K562 (cell line): ENCODE results near the gene TAOK2. TPM values are rescaled to one million over a fixed set of nuclear protein-coding genes. Genes with fewer than 3 reads are reported as not detected.

Experiments used
- ATAC-seq: fragments of 200-7000 bp; cut with Tn5 transposase; 3 replicates; pipeline ENCODE4 v1.9.1; 2020; ENCODE audit warnings: moderate library complexity
- BruUV-seq: library from RNA; stranded (reverse); fragments of 400-500 nt; replicated peaks from 2 replicates; lab custom pipeline; 2021; lab: Mats Ljungman, UMichigan
- CTCF ChIA-PET: fragments of 300-600 bp; formaldehyde crosslinking; extraction: SDS; loops from one replicate; lab custom pipeline; 2021; ENCODE audit warnings: low intra/inter-chr PET ratio; lab: Yijun Ruan, JAX
- POLR2A ChIA-PET: fragments of 300-600, 350-650 bp; sonication (Branson Sonifier 250); formaldehyde crosslinking; extraction: SDS; loops from one replicate; lab custom pipeline; 2021; ENCODE audit warnings: antibody characterized with exemption, inconsistent platforms; lab: Yijun Ruan, JAX
- DNase-seq, 4 experiments: peaks; one replicate each; pipeline versions ENCODE4 v3.0.0 to v3.0.0-alpha.2; 2011 to 2018; ENCODE audit warnings: low spot score in 3 of 4, mixed read lengths in 3 of 4; ENCODE audit errors: extremely low read depth in 1 of 4
- FAIRE-seq: peaks from 2 replicates; lab custom pipeline; 2011; peaks lifted over from hg19 to GRCh38; lab: Jason Lieb, UNC
- H2AFZ ChIP-seq: 2 replicates; pipeline ENCODE4 v1.6.0; 2011; ENCODE audit warnings: low read depth, low read length, control low read depth, inconsistent platforms
- H3K27ac ChIP-seq: fragments of 200-600 bp; 3 replicates; pipeline ENCODE4 v1.8.0; 2011; ENCODE audit warnings: low read depth, mild to moderate bottlenecking, control low read depth, inconsistent platforms, low read length, moderate library complexity, mixed read lengths; ENCODE audit errors: extremely low read depth
- H3K27me3 ChIP-seq, 2 experiments: fragments of 300-600 bp in 1 of 2; 2 replicates in 1 of 2; 3 replicates in 1 of 2; pipeline versions ENCODE4 v1.6.0 to v1.8.0; 2011; ENCODE audit warnings: inconsistent platforms in 2 of 2, low read length in 2 of 2, mild to moderate bottlenecking in 1 of 2, mixed read lengths in 1 of 2, moderate library complexity in 1 of 2; ENCODE audit not compliant: control insufficient read depth in 2 of 2, insufficient read depth in 2 of 2
- H3K36me3 ChIP-seq: fragments of 300-600 bp; 3 replicates; pipeline ENCODE4 v1.8.0; 2011; ENCODE audit warnings: mild to moderate bottlenecking, low read length, inconsistent platforms; ENCODE audit not compliant: control insufficient read depth, insufficient read depth
- H3K4me1 ChIP-seq, 2 experiments: fragments of 200-600 bp in 1 of 2; replicated peaks in 1 of 2; 2 replicates in 1 of 2; 3 replicates in 1 of 2; pipeline versions ENCODE4 v1.5.1 to v1.8.0; 2011; ENCODE audit warnings: inconsistent platforms in 2 of 2, low read length in 2 of 2, mild to moderate bottlenecking in 1 of 2, mixed read lengths in 1 of 2, moderate library complexity in 1 of 2; ENCODE audit not compliant: control insufficient read depth in 2 of 2, insufficient read depth in 2 of 2
- H3K4me2 ChIP-seq: 2 replicates; pipeline ENCODE4 v1.6.1; 2011; ENCODE audit warnings: low read length, control low read depth, inconsistent platforms, mixed read lengths; ENCODE audit not compliant: insufficient read depth
- H3K4me3 ChIP-seq: fragments of 200-600 bp; sonication (generic), shearing (Covaris generic); 2 replicates; pipeline ENCODE4 v1.5.1; 2016; ENCODE audit warnings: control low read depth, inconsistent platforms
- H3K79me2 ChIP-seq: fragments of 200-600 bp; 3 replicates; pipeline ENCODE4 v1.8.0; 2011; ENCODE audit warnings: low read length, inconsistent platforms; ENCODE audit not compliant: control insufficient read depth, insufficient read depth
- H3K9ac ChIP-seq, 2 experiments: 2 replicates each; pipeline versions ENCODE4 v1.6.0 to v1.6.1; 2011; ENCODE audit warnings: low read depth in 2 of 2, low read length in 2 of 2, control low read depth in 1 of 2, inconsistent platforms in 1 of 2, mild to moderate bottlenecking in 1 of 2, mixed read lengths in 1 of 2; ENCODE audit not compliant: insufficient read depth in 1 of 2
- H3K9me1 ChIP-seq: one replicate; pipeline ENCODE4 v1.6.0; 2011; ENCODE audit warnings: inconsistent platforms, mild to moderate bottlenecking, low read length, moderate library complexity; ENCODE audit not compliant: control insufficient read depth, insufficient read depth
- H3K9me3 ChIP-seq: replicated peaks from 2 replicates; pipeline ENCODE4 v1.5.1; 2011; ENCODE audit warnings: low read depth, low read length, inconsistent platforms; ENCODE audit not compliant: control insufficient read depth, insufficient read depth
- H4K20me1 ChIP-seq: replicated peaks from 2 replicates; pipeline ENCODE4 v1.6.1; 2011; ENCODE audit warnings: low read length, inconsistent platforms, mixed read lengths; ENCODE audit not compliant: control insufficient read depth, insufficient read depth
- ARNT ChIP-seq, 2 experiments: fragments of 450-650 bp; IDR thresholded peaks; 2 replicates each; pipeline ENCODE4 v1.6.1; 2016; ENCODE audit warnings: mild to moderate bottlenecking in 1 of 2
- CHD2 ChIP-seq: IDR thresholded peaks from 2 replicates; pipeline ENCODE4 v1.6.1; 2011; ENCODE audit warnings: low read depth, low read length
- IRF2 ChIP-seq: sonication (generic); formaldehyde crosslinking; IDR thresholded peaks from 2 replicates; pipeline ENCODE4 v1.8.1; 2022; ENCODE audit warnings: mild to moderate bottlenecking, missing genetic modification reagents
- LARP7 ChIP-seq: fragments of 450-650 bp; IDR thresholded peaks from 2 replicates; pipeline ENCODE4 v1.6.1; 2016
- NCOA4 ChIP-seq: fragments of 450-650 bp; IDR thresholded peaks from 2 replicates; pipeline ENCODE4 v1.6.1; 2018; ENCODE audit warnings: mild to moderate bottlenecking; ENCODE audit not compliant: partially characterized antibody
- PCBP1 ChIP-seq: fragments of 200-400 bp; formaldehyde crosslinking; IDR thresholded peaks from 2 replicates; pipeline ENCODE4 v1.6.1; 2018; ENCODE audit warnings: mild to moderate bottlenecking, low read depth, low read length; ENCODE audit not compliant: poor library complexity, severe bottlenecking
- POLR3A ChIP-seq: IDR thresholded peaks from 2 replicates; pipeline ENCODE4 v1.6.1; 2011; ENCODE audit warnings: borderline replicate concordance, mild to moderate bottlenecking, moderate library complexity; ENCODE audit not compliant: insufficient read length, insufficient read depth; ENCODE audit errors: extremely low read depth
- PRMT5 ChIP-seq: sonication (generic); formaldehyde crosslinking; IDR thresholded peaks from 2 replicates; pipeline ENCODE4 v1.5.0; 2020; ENCODE audit warnings: missing genetic modification reagents
- ZNF408 ChIP-seq: fragments of 250-450 bp; sonication (Bioruptor Pico); IDR thresholded peaks from 2 replicates; pipeline ENCODE4 v1.4.0; 2020; ENCODE audit warnings: low read depth, mild to moderate bottlenecking, moderate library complexity
- ZNF507 ChIP-seq: conservative IDR thresholded peaks from 2 replicates; pipeline ENCODE4 v1.6.1; 2017; ENCODE audit warnings: missing genetic modification characterization, missing compliant biosample characterization
- WGBS: fragments of 100-300 bp; shearing (Covaris generic); methylation state at CpG from one replicate; pipeline ENCODE4 v1.1.6; 2016; ENCODE audit warnings: low coverage, mixed read lengths; ENCODE audit not compliant: insufficient coverage; ENCODE audit errors: missing lambda C conversion rate; 5-methylcytosine and 5-hydroxymethylcytosine counted together
- in situ Hi-C: fragments of 300-500 bp; cut with MboI; formaldehyde crosslinking; loops from 4 replicates; pipeline ENCODE4 v1.15.0; 2018; ENCODE audit warnings: inconsistent platforms, mixed read lengths
- intact Hi-C: fragments of 100-400 bp; cut with micrococcal nuclease; formaldehyde crosslinking; loops from 2 replicates; pipeline ENCODE4 v1.14.2; 2022
- polyA plus RNA-seq, 8 experiments: library from polyadenylated mRNA; depleted of rRNA in 4 of 8; stranded (reverse) in 5 of 8; unstranded in 3 of 8; fragments of >200 nt; fragmentation: Nextera tagmentation in 2 of 8; fragmentation: Illumina TruSeq in 1 of 8; extraction: Ambion mirVana in 2 of 8; extraction: Trizol in 1 of 8; gene quantifications; 2 replicates each; pipeline versions ENCODE4 v1.2.1 to v1.2.3, GENCODE V29; 2011 to 2014; ENCODE audit warnings: inconsistent platforms in 1 of 8, missing spikeins in 1 of 8
- total RNA-seq, 7 experiments: library from RNA; depleted of rRNA in 6 of 7; stranded (reverse); fragments of >200 nt in 6 of 7; fragmentation: Illumina TruSeq in 2 of 7; extraction: Trizol in 2 of 7; gene quantifications; 2 replicates each; pipeline versions ENCODE4 v1.2.1 to v1.2.3, GENCODE V29; 2011 to 2021; ENCODE audit warnings: low replicate concordance in 1 of 7
- TF ChIP-seq, protein P1 (sequence below): sonication (generic); formaldehyde crosslinking; IDR thresholded peaks from 2 replicates; pipeline ENCODE4 v1.8.1; 2023; ENCODE audit warnings: mild to moderate bottlenecking, missing genetic modification reagents

TAOK2 gene
- total and polyA plus RNA-seq, 9 of the 15 experiments (the other 6 are each of a cell fraction or from before 2014, with no cell fraction given): 0.10 to 41.8 (median 13.7) TPM

DNA sequence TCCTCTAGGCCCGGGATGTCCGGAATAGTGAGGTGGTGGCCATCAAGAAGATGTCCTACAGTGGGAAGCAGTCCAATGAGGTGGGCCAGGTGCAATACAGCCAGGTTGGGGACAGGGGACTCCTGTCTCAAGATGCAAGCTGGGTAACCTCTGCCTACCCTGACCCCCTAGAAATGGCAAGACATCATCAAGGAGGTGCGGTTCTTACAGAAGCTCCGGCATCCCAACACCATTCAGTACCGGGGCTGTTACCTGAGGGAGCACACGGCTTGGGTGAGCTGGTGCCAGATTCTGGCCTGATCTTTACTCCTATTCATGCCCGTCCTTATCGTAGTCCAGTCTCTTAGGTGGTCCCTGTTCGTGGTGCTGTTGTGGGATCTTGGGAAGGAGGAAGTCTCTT is 4.4 kb downstream of the TAOK2 start (continued):
- no peak for TF ChIP-seq ZNF408 (CRISPR knock-in tag)
- no peak for TF ChIP-seq ARNT (IDR thresholded peaks at IDR 0.05)
- TF ChIP-seq, protein P1, sequence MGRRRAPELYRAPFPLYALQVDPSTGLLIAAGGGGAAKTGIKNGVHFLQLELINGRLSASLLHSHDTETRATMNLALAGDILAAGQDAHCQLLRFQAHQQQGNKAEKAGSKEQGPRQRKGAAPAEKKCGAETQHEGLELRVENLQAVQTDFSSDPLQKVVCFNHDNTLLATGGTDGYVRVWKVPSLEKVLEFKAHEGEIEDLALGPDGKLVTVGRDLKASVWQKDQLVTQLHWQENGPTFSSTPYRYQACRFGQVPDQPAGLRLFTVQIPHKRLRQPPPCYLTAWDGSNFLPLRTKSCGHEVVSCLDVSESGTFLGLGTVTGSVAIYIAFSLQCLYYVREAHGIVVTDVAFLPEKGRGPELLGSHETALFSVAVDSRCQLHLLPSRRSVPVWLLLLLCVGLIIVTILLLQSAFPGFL (CRISPR knock-in tag): no peak

DNA sequence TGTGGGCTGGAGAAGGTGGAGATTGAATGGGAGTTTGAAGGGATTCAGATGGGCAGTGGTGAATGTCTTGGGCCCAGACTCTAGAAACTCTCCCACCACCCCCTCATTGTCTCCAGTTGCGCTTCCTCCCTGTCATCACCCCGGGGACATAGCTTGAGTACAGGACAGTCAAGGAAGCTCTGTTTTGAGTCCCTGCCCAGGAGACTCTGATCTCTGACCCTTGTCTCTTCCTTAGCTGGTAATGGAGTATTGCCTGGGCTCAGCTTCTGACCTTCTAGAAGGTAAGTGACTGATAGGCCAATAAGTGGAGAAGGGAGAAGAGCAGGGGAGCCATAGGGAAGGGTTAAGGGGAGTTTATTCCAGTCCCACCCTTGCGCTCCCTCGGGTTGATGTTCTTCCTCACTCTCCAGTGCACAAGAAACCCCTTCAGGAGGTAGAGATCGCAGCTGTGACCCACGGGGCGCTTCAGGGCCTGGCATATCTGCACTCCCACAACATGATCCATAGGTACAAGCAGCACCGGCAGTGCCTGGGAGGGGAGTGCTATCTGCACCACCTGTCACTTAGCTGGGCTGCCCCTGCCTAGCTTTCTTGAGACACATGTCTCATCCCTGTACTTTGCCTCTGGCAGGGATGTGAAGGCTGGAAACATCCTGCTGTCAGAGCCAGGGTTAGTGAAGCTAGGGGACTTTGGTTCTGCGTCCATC is 5.0 kb downstream of the TAOK2 start:
- Histone ChIP-seq H2AFZ (no peak overlapping the region), H3K9ac (no peak overlapping the region), H3K27me3 (no peaks in the 10 kb centered on the region), H3K4me1 (peaks cover 22 to 25% of the 10 kb centered on the region in 2 experiments; a peak in 4 of 5 replicates), H3K27ac (no peak overlapping the region), H3K79me2 (peaks cover 36% of the 10 kb centered on the region), H4K20me1 (peaks cover 26% of the 10 kb centered on the region), H3K9me3 (no peaks in the 10 kb centered on the region)
- FAIRE-seq (no peak), DNase-seq (no peak), ATAC-seq (no peak)
- BruUV-seq: no TSS peak
- POLR2A ChIA-PET: interaction anchor here (1.0 to 2.4 kb wide), 3 partner anchors 11 to 18 kb away, joined by 3 to 9 read pairs (median 3); partner anchors contain the start of gene HIRIP3
- WGBS: 92% methylated on average over 9 of the region's 9 CpGs
- intact Hi-C loops: no loop called here
- no peak for TF ChIP-seq LARP7
- TF ChIP-seq PRMT5 (CRISPR knock-in tag): no peak
- no peak for TF ChIP-seq PCBP1
- TF ChIP-seq IRF2 (CRISPR knock-in tag): no peak
- TF ChIP-seq POLR3A: no peak
- TF ChIP-seq CHD2: no peak
- TF ChIP-seq NCOA4: no peak
- no peak for TF ChIP-seq ZNF507 (tag)
- TF ChIP-seq, all 486 proteins: peak for 0
- CTCF ChIA-PET: no interaction called here
- H3K4me2 ChIP-seq: no peak overlapping the region
- in situ Hi-C loops: no loop called here
- no peak overlapping the region for H3K4me3 ChIP-seq
- H3K36me3 ChIP-seq: peaks cover 69% of the 10 kb centered on the region
- peaks cover 3% of the 10 kb centered on the region for H3K9me1 ChIP-seq
